GM12878 (cell line): ENCODE data around the gene TBRG4.

Experiments
- CHD1 ChIP-seq: IDR thresholded peaks from 2 replicates; pipeline ENCODE4 v1.6.1; 2012; ENCODE audit warnings: low read depth, low read length, improper control_type of control experiment
- CTCF ChIP-seq, 3 experiments: IDR thresholded peaks in 2 of 3; conservative IDR thresholded peaks in 1 of 3; 2 replicates each; pipeline ENCODE4 v1.5.1; 2011; ENCODE audit warnings: low read depth in 3 of 3, low read length in 3 of 3, mild to moderate bottlenecking in 3 of 3, control low read depth in 2 of 3, moderate library complexity in 2 of 3, inconsistent platforms in 1 of 3, mixed read lengths in 1 of 3; ENCODE audit not compliant: control insufficient read depth in 2 of 3, insufficient read depth in 1 of 3; ENCODE audit errors: extremely low read depth in 1 of 3
- FOXM1 ChIP-seq: IDR thresholded peaks from 2 replicates; pipeline ENCODE4 v1.6.1; 2012; ENCODE audit warnings: low read depth, mild to moderate bottlenecking, inconsistent platforms, low read length, moderate library complexity
- KAT2A ChIP-seq: conservative IDR thresholded peaks from 2 replicates; pipeline ENCODE4 v1.6.1; 2011; ENCODE audit warnings: low read depth, low read length; ENCODE audit not compliant: control insufficient read depth
- NFIC ChIP-seq: IDR thresholded peaks from 2 replicates; pipeline ENCODE4 v1.6.1; 2012; ENCODE audit warnings: low read depth, mild to moderate bottlenecking, inconsistent platforms, low read length, moderate library complexity
- NR2C2 ChIP-seq: IDR thresholded peaks from 2 replicates; pipeline ENCODE4 v1.6.1; 2011; ENCODE audit warnings: borderline replicate concordance, low read depth; ENCODE audit not compliant: control insufficient read depth, insufficient read length
- POLR2A ChIP-seq: IDR thresholded peaks from 2 replicates; pipeline ENCODE4 v1.6.1; 2011; ENCODE audit warnings: low read depth, mild to moderate bottlenecking, low read length
- RAD21 ChIP-seq: IDR thresholded peaks from 2 replicates; pipeline ENCODE4 v1.6.1; 2011; ENCODE audit warnings: mild to moderate bottlenecking, low read depth, low read length, moderate library complexity; ENCODE audit not compliant: insufficient read depth
- SPI1 ChIP-seq: IDR thresholded peaks from 2 replicates; pipeline ENCODE4 v1.6.1; 2011; ENCODE audit warnings: low read depth, mild to moderate bottlenecking, low read length, moderate library complexity, borderline replicate concordance; ENCODE audit not compliant: insufficient read depth
- TF ChIP-seq, protein P1 (sequence below): fragments of 450-650 bp; formaldehyde crosslinking; IDR thresholded peaks from 2 replicates; pipeline ENCODE4 v1.4.0; 2020; ENCODE audit warnings: mild to moderate bottlenecking, moderate library complexity

DNA sequence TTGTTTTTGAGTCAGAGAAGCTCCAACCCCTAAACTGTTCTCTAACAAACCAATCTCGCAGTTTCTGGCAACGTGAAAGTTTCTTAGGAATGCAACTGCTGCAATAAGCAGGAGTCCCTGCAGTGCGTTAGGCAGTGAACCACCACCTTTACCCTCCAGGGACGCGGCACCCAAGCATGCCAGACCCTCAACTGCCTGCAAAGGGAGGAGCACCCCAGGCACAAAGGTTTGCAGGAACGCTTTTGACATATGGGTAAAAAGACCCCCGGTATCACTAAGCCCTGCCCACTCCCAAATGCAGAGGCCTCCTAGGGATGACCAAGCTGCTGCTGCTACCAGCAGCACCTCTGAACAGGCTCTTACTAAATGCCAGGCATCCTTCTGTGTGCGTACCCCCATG lies 4.7 kb downstream of the TBRG4 start:
- no peak for TF ChIP-seq CHD1
- no peak for TF ChIP-seq NR2C2
- no peak for TF ChIP-seq FOXM1
- TF ChIP-seq POLR2A = no peak
- no peak for TF ChIP-seq CTCF (IDR thresholded peaks at IDR 0.05 in 2 of 3, conservative IDR thresholded peaks at IDR 0.05 in 1 of 3; ENCODE audit: control insufficient read depth in 2 of 3, extremely low read depth in 1 of 3, insufficient read depth in 1 of 3, low read depth in 3 of 3, low read length in 3 of 3)
- TF ChIP-seq NFIC = no peak
- TF ChIP-seq RAD21 = no peak
- TF ChIP-seq, protein P1, sequence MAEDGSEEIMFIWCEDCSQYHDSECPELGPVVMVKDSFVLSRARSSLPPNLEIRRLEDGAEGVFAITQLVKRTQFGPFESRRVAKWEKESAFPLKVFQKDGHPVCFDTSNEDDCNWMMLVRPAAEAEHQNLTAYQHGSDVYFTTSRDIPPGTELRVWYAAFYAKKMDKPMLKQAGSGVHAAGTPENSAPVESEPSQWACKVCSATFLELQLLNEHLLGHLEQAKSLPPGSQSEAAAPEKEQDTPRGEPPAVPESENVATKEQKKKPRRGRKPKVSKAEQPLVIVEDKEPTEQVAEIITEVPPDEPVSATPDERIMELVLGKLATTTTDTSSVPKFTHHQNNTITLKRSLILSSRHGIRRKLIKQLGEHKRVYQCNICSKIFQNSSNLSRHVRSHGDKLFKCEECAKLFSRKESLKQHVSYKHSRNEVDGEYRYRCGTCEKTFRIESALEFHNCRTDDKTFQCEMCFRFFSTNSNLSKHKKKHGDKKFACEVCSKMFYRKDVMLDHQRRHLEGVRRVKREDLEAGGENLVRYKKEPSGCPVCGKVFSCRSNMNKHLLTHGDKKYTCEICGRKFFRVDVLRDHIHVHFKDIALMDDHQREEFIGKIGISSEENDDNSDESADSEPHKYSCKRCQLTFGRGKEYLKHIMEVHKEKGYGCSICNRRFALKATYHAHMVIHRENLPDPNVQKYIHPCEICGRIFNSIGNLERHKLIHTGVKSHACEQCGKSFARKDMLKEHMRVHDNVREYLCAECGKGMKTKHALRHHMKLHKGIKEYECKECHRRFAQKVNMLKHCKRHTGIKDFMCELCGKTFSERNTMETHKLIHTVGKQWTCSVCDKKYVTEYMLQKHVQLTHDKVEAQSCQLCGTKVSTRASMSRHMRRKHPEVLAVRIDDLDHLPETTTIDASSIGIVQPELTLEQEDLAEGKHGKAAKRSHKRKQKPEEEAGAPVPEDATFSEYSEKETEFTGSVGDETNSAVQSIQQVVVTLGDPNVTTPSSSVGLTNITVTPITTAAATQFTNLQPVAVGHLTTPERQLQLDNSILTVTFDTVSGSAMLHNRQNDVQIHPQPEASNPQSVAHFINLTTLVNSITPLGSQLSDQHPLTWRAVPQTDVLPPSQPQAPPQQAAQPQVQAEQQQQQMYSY (CRISPR knock-in tag) = no peak
- TF ChIP-seq KAT2A = no peak
- no peak for TF ChIP-seq SPI1
